Erythroblast (primary cell): ENCODE measurements around the gene TMEM95.
A peak's percentile ranks its signal among the peaks of the same experiment; 100 is the strongest.
"Not testable (repeated sequence)": the region's sequence is repeated elsewhere in the genome, so short reads cannot be mapped to it uniquely, and the experiment has no call there.

ENCODE experiments used
- DNase-seq, 2 experiments: peaks; one replicate each; lab custom pipeline; 2025; lab: John Stamatoyannopoulos, UW
- GATA1 ChIP-seq: IDR thresholded peaks from 2 replicates; pipeline ENCODE4 v1.6.1; 2011; ENCODE audit warnings: low read depth, mild to moderate bottlenecking, control low read depth, low read length, moderate library complexity
- POLR2A ChIP-seq: IDR thresholded peaks from 2 replicates; pipeline ENCODE4 v1.6.1; 2011; ENCODE audit warnings: mild to moderate bottlenecking, low read length

The TMEM95 gene

DNA sequence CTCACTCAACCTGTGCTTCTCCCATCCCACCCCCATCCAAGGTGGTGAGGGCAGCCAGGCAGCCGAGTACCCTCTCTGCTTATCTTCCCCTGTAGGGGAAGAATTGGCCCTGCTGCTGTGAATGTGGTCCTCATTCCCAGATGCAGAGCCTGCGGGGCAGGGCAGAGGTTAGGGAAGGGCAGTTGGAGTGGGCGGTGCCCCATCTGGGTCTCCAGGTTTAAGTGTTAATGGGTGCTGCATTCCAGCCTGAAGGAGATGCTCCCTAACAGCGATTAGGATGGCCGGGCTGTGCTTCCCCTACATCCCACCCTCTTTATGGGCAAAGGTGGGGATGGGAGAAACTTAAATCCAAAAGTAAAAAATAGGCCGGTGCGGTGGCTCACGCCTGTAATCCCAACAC is 12.1 kb downstream of the TMEM95 start:
- TF ChIP-seq GATA1 (no peak), POLR2A (no peak)
- DNase-seq, result no peak

DNA sequence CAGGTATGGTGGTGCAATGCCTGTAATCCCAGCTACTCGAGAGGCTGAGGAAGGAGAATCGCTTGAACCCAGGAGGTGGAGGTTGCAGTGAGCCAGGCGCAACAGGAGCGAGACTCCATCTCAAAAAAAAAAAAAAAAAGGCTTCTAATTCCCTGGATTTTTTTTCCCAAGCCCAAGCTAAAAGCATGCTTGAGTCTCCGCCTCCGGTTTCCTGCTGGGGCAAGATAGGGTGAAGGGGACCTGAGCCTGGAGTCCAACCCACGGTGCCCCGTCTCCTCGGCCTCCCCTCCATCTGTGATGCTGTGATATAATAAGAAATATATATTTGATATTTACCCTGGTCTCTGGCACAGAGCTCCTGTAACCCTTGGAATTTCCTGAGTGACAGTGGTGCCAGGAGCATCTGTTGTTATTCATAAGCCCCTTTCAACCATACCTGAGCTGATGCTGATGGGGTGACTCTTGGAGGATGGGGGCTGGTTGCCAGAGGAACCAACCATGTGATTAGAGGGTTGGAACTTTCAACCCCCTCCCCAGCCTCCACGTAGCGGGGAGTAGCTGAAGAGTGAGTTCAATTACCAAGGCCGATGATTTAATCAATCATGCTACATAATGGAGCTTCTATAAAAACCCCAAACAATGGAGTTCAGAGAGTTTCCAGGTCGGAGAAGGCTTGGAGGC is 13.1 kb downstream of the TMEM95 start:
- no peak for DNase-seq
- TF ChIP-seq GATA1, result no peak
- TF ChIP-seq POLR2A, result no peak

- DNase-seq, result not testable (repeated sequence)
Measured at GRCh38 chr17:7368599-7368994, 13.6 kb downstream of the TMEM95 start.

DNA sequence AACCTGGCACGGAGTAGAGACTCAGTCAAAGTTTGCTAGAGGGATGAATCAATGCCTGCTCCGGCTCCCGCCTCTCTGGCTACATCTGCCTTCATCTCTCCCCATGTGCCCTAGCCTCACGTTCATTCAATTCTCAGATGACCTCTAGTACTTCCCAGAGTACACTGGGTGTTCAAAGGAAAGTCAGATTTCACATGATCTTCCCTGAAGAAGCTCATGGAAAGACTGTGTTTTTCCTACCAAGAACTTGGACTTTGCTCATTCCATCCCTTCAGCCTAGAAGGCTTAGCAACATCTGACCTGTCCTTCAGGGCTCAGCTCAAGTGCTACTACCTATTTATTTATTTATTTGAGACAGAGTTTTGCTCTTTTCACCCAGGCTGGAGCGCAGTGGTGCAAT is 14.9 kb downstream of the TMEM95 start:
- no peak for DNase-seq
- no peak for TF ChIP-seq POLR2A
- no peak for TF ChIP-seq GATA1

DNA sequence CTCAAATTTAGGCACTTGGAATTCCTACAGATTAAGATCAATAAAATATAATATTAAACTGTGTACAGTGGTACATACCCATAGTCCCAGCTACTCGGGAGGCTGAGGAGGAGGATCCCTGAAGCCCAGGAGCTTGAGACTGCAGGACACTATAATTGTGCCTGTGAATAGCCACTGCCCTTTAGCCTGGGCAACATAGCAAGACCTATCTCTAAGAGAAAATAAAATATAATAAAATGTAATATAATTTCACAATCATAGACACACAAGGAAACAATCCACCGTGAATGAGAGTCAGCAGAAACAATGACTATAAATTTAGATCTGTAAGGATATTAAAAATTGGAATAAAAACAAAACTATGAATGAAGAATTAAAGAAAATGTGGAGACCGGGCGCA is 15.9 kb downstream of the TMEM95 start:
- no peak for DNase-seq
- no peak for TF ChIP-seq POLR2A
- no peak for TF ChIP-seq GATA1

DNA sequence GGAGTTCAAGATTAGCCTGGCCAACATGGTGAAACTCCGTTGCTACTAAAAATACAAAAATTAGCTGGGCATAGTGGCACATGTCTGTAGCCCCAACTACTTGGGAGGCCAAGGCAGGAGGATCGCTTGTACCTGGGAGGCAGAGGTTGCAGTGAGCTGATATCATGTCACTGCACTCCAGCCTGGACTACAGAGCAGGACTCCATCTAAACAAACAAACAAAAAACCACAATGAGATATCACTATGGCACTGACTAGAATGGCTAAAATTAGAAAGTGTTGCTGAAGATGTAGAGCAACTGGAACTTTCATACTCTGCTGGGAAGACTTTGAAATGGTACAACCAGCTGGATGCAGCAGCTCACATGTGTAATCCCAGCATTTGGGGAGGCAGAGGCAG is 19.4 kb downstream of the TMEM95 start:
- DNase-seq, result no peak
- no peak for TF ChIP-seq GATA1
- TF ChIP-seq POLR2A, result no peak

GRCh38 chr17:7379134-7379533 is 24.2 kb downstream of the TMEM95 start:
- DNase-seq, result no peak
- TF ChIP-seq POLR2A (no peak), GATA1 (no peak)

- no peak for DNase-seq
Measured at GRCh38 chr17:7380321-7380720, 25.4 kb downstream of the TMEM95 start.

DNA sequence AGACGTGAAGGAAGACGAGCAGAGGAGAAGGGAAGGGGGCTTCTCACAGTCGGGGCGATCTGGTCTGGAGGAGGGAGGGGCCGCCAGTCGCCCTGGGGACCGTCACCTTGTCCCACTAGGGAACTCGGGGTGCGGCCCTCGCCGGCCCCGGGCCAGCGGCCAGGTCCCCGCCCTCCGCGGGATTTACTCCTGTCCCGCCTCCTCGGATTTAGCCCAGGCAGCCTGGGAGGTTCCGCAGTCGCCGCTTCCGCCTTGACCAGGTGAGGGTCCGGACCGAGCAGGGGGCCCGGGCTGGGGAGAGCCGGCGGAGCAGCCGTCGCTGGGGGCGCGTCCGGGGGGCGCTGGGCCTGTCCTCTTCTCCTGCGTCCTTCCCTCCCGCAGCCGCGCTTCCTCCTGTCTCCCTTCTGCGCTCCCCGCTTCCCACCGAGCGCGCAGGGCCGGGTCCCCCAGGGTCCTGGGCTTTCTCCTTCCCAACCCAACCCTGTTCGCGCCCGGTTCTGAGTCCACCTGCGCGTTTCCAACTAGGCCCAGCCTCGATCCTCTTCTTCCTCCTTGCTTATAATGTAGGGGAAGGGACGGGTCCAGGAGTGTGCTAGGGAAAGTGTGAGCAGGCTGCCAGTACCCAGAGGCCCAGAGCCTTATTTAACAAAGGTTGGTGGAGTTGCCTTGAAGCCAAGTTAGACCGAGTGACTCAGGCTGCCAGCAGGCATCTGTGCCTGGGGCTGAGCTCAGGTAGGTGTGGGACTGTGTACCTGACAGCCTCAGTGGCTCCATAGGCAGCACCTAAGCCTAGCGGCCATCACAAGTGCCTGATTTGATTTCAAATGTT is 26.1 kb downstream of the TMEM95 start, which contains the start of gene TNK1:
TNK1 (plus strand) TSS at position 235 of the 829 bp plus-strand sequence. CDS start 1,838 bp downstream, outside the sequence.
- no peak for DNase-seq
- TF ChIP-seq POLR2A (no peak), GATA1 (no peak)

More at GRCh38 chr17:7380321-7380720, 25.4 kb downstream of the TMEM95 start:
- TF ChIP-seq GATA1 (no peak), POLR2A (no peak)

- TF ChIP-seq POLR2A, result no peak
- TF ChIP-seq GATA1, result no peak
- DNase-seq, result no peak
Measured at GRCh38 chr17:7382901-7383300, 27.9 kb downstream of the TMEM95 start.

GRCh38 chr17:7383371-7383741 is 28.4 kb downstream of the TMEM95 start:
- no peak for TF ChIP-seq GATA1
- no peak for DNase-seq

- peak; percentile 45 to 68 for DNase-seq
- TF ChIP-seq POLR2A, result no peak
- TF ChIP-seq GATA1, result no peak
Measured at GRCh38 chr17:7383742-7384488, 29.0 kb downstream of the TMEM95 start.

DNA sequence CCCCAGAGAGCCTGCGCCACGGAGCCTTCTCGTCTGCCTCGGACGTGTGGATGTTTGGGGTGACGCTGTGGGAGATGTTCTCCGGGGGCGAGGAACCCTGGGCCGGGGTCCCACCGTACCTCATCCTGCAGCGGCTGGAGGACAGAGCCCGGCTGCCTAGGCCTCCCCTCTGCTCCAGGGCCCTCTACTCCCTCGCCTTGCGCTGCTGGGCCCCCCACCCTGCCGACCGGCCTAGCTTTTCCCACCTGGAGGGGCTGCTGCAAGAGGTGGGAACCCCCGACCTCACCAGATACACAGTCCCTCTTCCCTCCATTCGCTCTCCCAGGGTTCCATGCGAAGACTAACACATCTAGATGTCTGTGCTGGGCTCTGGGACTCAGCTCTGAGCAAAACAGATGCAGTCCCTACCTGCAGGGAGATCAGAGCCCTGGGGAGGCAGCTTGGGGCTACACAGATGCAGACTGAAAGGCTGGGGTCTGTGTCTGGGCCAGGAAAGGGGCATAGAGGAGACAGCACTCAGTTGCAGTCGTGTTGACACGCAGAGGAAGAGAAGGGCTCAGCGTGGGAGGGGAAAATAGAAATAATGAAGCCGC is 29.6 kb downstream of the TMEM95 start:
- TF ChIP-seq POLR2A (no peak), GATA1 (no peak)
- DNase-seq, result no peak
